Chondrocyte (in vitro differentiated cells): Measurements from ENCODE around the gene PHLDB2. TPM values are rescaled to one million over a fixed set of nuclear protein-coding genes. Genes with fewer than 3 reads are reported as not detected.

Experiments used
- DNase-seq: peaks from one replicate; pipeline ENCODE4 v3.0.0; 2021; ENCODE audit warnings: mixed read lengths, low spot score
- H3K27ac Mint-ChIP-seq: one replicate; pipeline ENCODE4 v1.8.0; 2021; ENCODE audit warnings: mild to moderate bottlenecking, moderate library complexity, mixed read lengths; ENCODE audit not compliant: unreplicated experiment
- H3K27me3 Mint-ChIP-seq: 2 replicates; pipeline ENCODE4 v1.8.0; 2021; ENCODE audit warnings: low read depth, mixed read lengths
- H3K36me3 Mint-ChIP-seq: 2 replicates; pipeline ENCODE4 v1.8.0; 2021; ENCODE audit warnings: low read depth, mixed read lengths
- H3K4me1 Mint-ChIP-seq: 2 replicates; pipeline ENCODE4 v1.8.0; 2021; ENCODE audit warnings: low read depth, mild to moderate bottlenecking, mixed read lengths
- H3K4me3 Mint-ChIP-seq: one replicate; pipeline ENCODE4 v1.8.0; 2021; ENCODE audit warnings: mild to moderate bottlenecking, moderate library complexity, mixed read lengths; ENCODE audit not compliant: unreplicated experiment
- H3K9me3 Mint-ChIP-seq: 2 replicates; pipeline ENCODE4 v1.8.0; 2021; ENCODE audit warnings: low read depth, mixed read lengths
- CTCF ChIP-seq: fragments of 200-600 bp; sonication (generic); IDR thresholded peaks from 2 replicates; pipeline ENCODE4 v1.5.0; 2021; ENCODE audit warnings: antibody characterized with exemption, mild to moderate bottlenecking, moderate library complexity
- total RNA-seq: library from RNA; stranded (reverse); gene quantifications from 3 replicates; pipeline ENCODE4 v1.2.1, GENCODE V29; 2021

PHLDB2 gene
- total RNA-seq, 1 donor from 2014 or later, result 138 TPM

GRCh38 chr3:111874177-111874820 is 15.2 kb downstream of the PHLDB2 start:
- no peak for DNase-seq
- peaks cover 21% of the 10 kb centered on the region for H3K36me3 Mint-ChIP-seq
- peaks cover 9% of the 10 kb centered on the region for H3K9me3 Mint-ChIP-seq
- no peak overlapping the region for H3K4me3 Mint-ChIP-seq
- H3K27me3 Mint-ChIP-seq, result no peaks in the 10 kb centered on the region
- H3K27ac Mint-ChIP-seq, result peak overlapping the region; percentile 45
- TF ChIP-seq CTCF, result no peak
- peaks cover 51% of the 10 kb centered on the region for H3K4me1 Mint-ChIP-seq

GRCh38 chr3:111881480-111881879 is 22.4 kb downstream of the PHLDB2 start:
- TF ChIP-seq CTCF, result no peak
- Mint-ChIP-seq H3K36me3 (peaks cover 30% of the 10 kb centered on the region), H3K4me1 (peaks cover 33% of the 10 kb centered on the region), H3K27me3 (no peaks in the 10 kb centered on the region), H3K9me3 (peaks cover 18% of the 10 kb centered on the region), H3K27ac (no peak overlapping the region), H3K4me3 (no peak overlapping the region)
- DNase-seq, result no peak

GRCh38 chr3:111882194-111882593 is 23.1 kb downstream of the PHLDB2 start:
- H3K27ac Mint-ChIP-seq, result peak overlapping the region; percentile 2
- DNase-seq, result no peak
- no peaks in the 10 kb centered on the region for H3K27me3 Mint-ChIP-seq
- TF ChIP-seq CTCF, result no peak
- peaks cover 29% of the 10 kb centered on the region for H3K36me3 Mint-ChIP-seq
- no peak overlapping the region for H3K4me3 Mint-ChIP-seq
- peaks cover 34% of the 10 kb centered on the region for H3K4me1 Mint-ChIP-seq
- peaks cover 16% of the 10 kb centered on the region for H3K9me3 Mint-ChIP-seq

- Mint-ChIP-seq H3K27me3 (no peaks in the 10 kb centered on the region), H3K36me3 (peaks cover 31% of the 10 kb centered on the region), H3K4me1 (peaks cover 36% of the 10 kb centered on the region), H3K9me3 (peaks cover 10% of the 10 kb centered on the region), H3K27ac (no peak overlapping the region), H3K4me3 (no peak overlapping the region)
- TF ChIP-seq CTCF, result no peak
- DNase-seq, result no peak
Observed at GRCh38 chr3:111882799-111883198, 23.7 kb downstream of the PHLDB2 start.

GRCh38 chr3:111884411-111885018 is 25.4 kb downstream of the PHLDB2 start:
- no peak for DNase-seq
- Mint-ChIP-seq H3K4me3 (no peak overlapping the region), H3K4me1 (peaks cover 44% of the 10 kb centered on the region), H3K27me3 (no peaks in the 10 kb centered on the region), H3K27ac (peak overlapping the region; percentile 43), H3K9me3 (peaks cover 9% of the 10 kb centered on the region), H3K36me3 (peaks cover 30% of the 10 kb centered on the region)
- TF ChIP-seq CTCF, result no peak
